Fibroblast of mammary gland (primary cell): ENCODE measurements around the gene CKLF.
A peak's percentile ranks its signal among the peaks of the same experiment; 100 is the strongest.
"Not testable (repeated sequence)": the region's sequence is repeated elsewhere in the genome, so short reads cannot be mapped to it uniquely, and the experiment has no call there.

ENCODE experiments used
- DNase-seq: peaks from one replicate; pipeline ENCODE4 v3.0.0-alpha.2; 2010; ENCODE audit warnings: low read depth
- H3K4me3 ChIP-seq: 2 replicates; pipeline ENCODE4 v1.5.1; 2011; ENCODE audit warnings: low read depth, mild to moderate bottlenecking, low read length, moderate library complexity; ENCODE audit not compliant: control insufficient read depth
- CTCF ChIP-seq: conservative IDR thresholded peaks from 2 replicates; pipeline ENCODE4 v1.5.1; 2011; ENCODE audit warnings: low read depth, low read length, inconsistent platforms; ENCODE audit not compliant: control insufficient read depth, insufficient read depth

CKLF gene

GRCh38 chr16:66562409-66562808, 10.0 kb downstream of the CKLF start:
- TF ChIP-seq CTCF, result no peak
- no peak for DNase-seq

GRCh38 chr16:66562986-66563385, 10.6 kb downstream of the CKLF start:
- no peak for TF ChIP-seq CTCF
- no peak for DNase-seq
- H3K4me3 ChIP-seq, result no peak overlapping the region

More at GRCh38 chr16:66562409-66562808, 10.0 kb downstream of the CKLF start:
- no peak overlapping the region for H3K4me3 ChIP-seq

DNA sequence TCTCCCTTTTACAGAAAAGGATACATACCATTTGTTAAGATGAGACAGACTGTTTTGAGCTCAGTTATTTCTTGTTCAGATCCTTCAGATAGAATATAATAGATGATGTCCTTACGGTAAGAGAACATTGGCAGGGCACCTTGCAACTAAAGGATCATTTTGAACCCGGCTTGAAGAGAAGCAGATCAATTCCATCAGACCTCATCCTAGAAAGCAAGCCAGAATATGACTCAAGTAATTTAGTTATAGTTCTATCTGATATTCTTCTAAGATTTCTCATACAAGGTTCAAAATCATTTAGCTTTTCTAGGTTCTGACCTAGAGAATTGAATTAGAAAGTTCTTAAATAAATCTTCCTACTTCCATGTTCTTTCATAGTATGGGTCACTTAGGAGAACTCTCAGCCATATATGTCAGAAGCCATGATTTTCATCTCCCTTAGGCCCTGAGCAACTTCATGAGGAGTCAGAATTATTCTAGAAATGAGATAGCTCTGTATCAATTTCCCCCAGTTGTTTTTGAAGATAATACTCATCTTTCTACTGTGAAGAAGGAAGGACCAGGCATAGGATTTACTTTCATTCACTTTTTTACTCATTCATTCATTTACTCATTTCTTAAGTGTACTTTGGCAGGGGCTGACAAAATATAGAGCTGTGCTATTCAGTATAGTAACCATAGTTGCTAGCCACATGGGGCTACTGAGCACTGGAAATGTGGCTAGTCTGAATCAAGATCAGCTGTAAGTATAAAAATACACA, 11.4 kb downstream of the CKLF start:
- H3K4me3 ChIP-seq, result no peak overlapping the region
- no peak for TF ChIP-seq CTCF
- no peak for DNase-seq

DNA sequence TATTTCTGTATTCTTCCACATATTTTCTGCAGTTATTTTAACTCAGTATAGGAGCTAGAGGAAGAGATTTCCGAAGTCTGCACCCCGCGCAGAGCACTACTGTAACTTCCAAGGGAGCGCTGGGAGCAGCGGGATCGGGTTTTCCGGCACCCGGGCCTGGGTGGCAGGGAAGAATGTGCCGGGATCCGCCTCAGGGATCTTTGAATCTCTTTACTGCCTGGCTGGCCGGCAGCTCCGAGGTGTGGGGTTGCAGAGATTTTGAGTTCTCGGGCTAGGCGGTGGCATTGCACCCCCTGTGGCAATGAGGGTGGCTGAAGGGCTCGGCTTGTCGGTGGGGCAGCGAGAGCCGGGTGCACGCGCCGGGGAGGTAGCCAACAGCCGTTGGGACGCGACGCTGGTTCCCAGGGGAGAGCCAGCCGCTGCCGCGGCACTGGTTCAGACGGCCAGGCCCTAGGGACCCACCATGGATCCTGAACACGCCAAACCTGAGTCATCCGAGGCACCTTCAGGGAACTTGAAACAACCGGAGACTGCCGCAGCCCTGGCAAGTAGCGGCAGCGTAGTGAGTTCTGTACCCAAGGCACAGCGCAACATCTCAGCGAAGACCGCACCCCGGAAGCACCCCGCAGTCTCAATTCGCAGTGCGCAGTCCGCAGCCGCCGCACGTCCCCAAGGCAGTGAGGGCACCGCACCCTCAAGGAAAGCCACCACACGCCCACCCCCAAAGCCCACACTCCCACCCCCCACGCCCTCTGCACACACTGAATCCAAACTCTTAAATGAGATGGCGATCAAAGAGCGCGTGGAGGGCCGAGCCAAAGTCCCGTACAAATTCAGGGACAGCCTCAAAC, 13.9 kb downstream of the CKLF start, which contains the start of gene CMTM1:
TSS of gene CMTM1 (plus strand) at position 389 of the 851 bp plus-strand sequence. CDS start at position 464, 75 bp downstream.
- no peak within 1 kb of the TSS for H3K4me3 ChIP-seq
- no peak for DNase-seq
- TF ChIP-seq CTCF, result no peak

GRCh38 chr16:66567270-66567669, 14.9 kb downstream of the CKLF start:
- not testable (repeated sequence) for H3K4me3 ChIP-seq, DNase-seq

- peak; percentile 24 for DNase-seq
- no peak for TF ChIP-seq CTCF
- no peak overlapping the region for H3K4me3 ChIP-seq
Measured at GRCh38 chr16:66568355-66568754, 16.0 kb downstream of the CKLF start.

DNA sequence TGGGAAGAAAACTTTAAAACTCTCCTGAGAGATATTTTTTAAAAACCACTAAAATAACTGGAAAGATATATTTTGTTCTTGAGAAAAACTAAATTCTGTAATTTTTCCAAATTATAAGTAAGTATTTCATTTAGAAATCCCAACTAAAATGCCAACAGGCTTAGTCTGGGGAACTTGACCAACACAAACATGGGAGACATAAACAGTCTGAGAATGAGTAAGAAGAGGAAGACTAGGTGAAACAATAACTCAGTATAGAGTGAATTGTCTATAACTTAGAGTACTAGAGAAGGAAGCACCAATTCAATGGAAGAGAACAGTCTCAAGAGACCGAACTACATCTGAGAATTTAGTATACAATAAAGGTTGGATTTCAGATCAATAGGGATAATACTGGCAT, 16.8 kb downstream of the CKLF start:
- peak; percentile 74 for DNase-seq
- TF ChIP-seq CTCF, result no peak
- no peak overlapping the region for H3K4me3 ChIP-seq
